Cardiac fibroblast (primary cell): Measurements from ENCODE around the gene KSR1.

Source experiments
- DNase-seq, 2 donors: peaks; one replicate each; pipeline versions ENCODE4 v3.0.0 to v3.0.0-alpha.2; 2010; ENCODE audit warnings: low read depth in 2 of 2
- H3K4me3 ChIP-seq, 2 donors: replicated peaks in 1 of 2; 1 replicate in 1 of 2; 2 replicates in 1 of 2; pipeline ENCODE4 v1.5.1; 2011; ENCODE audit warnings: low read depth in 2 of 2, low read length in 2 of 2, mild to moderate bottlenecking in 2 of 2, moderate library complexity in 1 of 2
- CTCF ChIP-seq: IDR thresholded peaks from one replicate; pipeline ENCODE4 v1.5.1; 2011; ENCODE audit warnings: low read depth, mild to moderate bottlenecking, low read length, inconsistent platforms

Gene KSR1

GRCh38 chr17:27455236-27455913, 873 bp upstream of the KSR1 start:
- TF ChIP-seq CTCF = no peak
- H3K4me3 ChIP-seq = peak overlapping the region; percentile 38 to 80
- no peak for DNase-seq

DNA sequence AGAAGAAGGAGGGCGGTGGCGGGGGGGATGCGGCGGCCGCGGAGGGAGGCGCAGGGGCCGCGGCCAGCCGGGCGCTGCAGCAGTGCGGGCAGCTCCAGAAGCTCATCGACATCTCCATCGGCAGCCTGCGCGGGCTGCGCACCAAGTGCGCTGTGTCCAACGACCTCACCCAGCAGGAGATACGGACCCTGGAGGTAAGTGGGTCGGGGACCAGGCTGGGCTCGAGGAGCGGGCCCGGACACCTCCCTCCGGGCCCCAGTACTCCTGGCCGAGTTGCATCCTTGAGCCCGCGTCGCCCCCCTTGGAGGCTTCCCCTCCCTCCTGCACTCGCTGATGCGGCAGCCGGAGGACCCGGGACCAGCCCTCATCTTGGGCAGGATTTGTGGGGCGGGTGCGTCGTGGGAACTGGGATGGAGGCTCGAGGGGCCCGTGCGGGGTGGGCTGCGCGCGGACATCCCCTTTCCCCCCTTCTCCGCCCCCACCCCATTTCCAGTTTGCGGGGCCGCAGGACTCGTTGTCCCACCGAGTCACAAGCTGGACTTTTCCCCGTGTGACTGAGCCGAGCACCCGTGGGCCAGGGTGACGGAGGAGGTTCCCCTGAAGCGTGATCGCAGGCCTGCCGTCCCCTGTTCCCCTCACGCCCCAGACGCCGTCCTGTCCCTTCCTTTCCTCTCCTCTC, 572 bp downstream of the KSR1 start:
- H3K4me3 ChIP-seq = peak overlapping the region; percentile 80 to 84
- no peak for TF ChIP-seq CTCF
- DNase-seq = peak in 1 of 2 donors; percentile 30

GRCh38 chr17:27457360-27457715, 1.1 kb downstream of the KSR1 start:
- H3K4me3 ChIP-seq = peak overlapping the region; percentile 80 to 84
- TF ChIP-seq CTCF = no peak
- no peak for DNase-seq

DNA sequence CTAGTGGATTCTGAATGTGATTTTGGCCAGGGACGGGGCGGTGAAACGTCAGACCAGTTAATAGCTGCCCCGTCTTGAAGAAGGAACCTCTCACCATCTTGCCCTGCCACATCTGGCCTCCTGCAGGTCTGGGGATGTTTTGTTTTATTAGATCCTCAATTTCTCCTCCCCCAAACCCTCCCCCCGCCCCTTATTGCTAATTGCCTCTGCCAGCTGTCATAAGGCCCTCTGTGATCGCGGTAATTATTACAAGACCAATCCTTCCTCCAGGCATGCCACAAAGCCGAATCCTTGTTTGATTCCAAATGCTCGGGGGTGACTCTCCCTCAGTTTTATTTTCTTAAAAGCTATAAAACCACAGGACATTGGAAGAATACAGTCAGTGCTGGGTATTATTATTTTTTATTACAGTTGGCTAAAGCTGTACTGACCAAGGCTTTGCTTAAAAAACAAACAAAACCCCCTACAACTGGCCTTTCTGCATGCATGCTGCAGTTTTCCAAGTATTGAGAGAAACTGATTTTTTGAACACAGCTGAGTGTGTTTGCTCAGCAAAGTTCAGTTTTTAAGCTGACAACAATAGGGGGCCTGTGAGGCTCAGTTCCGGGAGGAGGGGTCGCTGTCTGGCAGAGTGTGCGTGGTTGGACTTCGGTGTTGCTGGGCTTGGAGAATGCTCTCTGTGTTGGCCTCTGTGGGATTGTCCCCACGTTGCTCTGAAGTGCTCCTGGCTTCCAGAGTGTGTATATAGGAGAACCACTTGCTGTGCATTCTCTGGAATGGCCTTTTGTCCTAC, 1.7 kb downstream of the KSR1 start:
- peak; percentile 36 to 56 for DNase-seq
- H3K4me3 ChIP-seq = peak overlapping the region; percentile 80 to 84
- no peak for TF ChIP-seq CTCF

DNA sequence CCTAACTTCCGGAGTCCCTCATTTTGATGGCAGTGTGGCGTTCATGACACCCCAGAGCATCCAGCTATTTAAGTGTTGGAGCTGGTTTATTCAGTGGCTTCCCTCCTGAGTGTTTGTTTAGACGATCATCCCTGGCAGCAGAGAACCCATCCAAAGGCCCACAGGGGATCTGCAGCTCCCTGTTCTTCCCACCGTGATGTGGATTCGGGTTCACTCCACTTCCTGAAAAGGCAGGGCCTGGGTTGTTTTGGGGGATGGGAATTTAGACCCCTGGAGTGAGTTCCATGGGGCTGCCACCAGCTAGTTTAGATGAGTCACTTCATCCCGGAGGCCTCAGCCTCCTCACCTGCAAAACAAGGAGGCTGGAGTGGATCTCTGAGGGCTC, 2.3 kb downstream of the KSR1 start:
- H3K4me3 ChIP-seq = peak overlapping the region; percentile 80 to 84
- no peak for TF ChIP-seq CTCF
- DNase-seq = no peak

DNA sequence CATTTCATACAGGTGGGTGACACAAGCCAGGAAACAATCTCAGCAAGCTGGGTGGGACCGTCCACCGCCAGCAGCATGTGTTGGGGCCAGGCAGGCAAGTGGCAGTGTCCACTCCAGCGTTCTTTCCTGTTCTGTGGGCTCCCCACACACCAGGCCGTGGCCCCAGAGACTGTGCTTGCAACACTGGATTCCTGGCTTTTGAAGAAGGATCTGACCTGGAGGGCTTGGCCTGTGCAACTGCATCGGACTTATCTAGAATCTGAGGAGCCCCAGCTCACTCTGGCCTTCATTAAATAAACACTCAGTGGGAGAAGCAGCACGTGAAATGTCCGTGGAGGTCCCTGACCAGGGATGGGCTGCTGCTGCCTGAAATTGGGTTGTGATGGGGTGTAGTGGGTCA, 3.2 kb downstream of the KSR1 start:
- TF ChIP-seq CTCF = no peak
- peak in 1 of 2 donors; percentile 35 for DNase-seq
- no peak overlapping the region for H3K4me3 ChIP-seq
